GM18508 (cell line): ENCODE measurements around the gene TTC28.

Source experiments
- ATAC-seq: cut with Tn5 transposase; IDR thresholded peaks from one replicate; pipeline ENCODE4 v1.9.1; 2021; ENCODE audit warnings: moderate number of reproducible peaks; ENCODE audit not compliant: insufficient read depth, unreplicated experiment

Gene TTC28

GRCh38 chr22:28449041-28449440, 230.6 kb downstream of the TTC28 start:
- ATAC-seq: no peak

GRCh38 chr22:28448625-28449024, 231.0 kb downstream of the TTC28 start:
- no peak for ATAC-seq

GRCh38 chr22:28444659-28445058, 235.0 kb downstream of the TTC28 start:
- no peak for ATAC-seq

- no peak for ATAC-seq
These were observed 236.1 kb downstream of the TTC28 start for GRCh38 chr22:28443526-28443876.

GRCh38 chr22:28442711-28443525, 236.7 kb downstream of the TTC28 start:
- no peak for ATAC-seq

GRCh38 chr22:28442264-28442710, 237.4 kb downstream of the TTC28 start:
- ATAC-seq: no peak

GRCh38 chr22:28441720-28442263, 237.8 kb downstream of the TTC28 start:
- no peak for ATAC-seq

GRCh38 chr22:28440592-28441390, 238.8 kb downstream of the TTC28 start:
- ATAC-seq: no peak

GRCh38 chr22:28438183-28438768, 241.4 kb downstream of the TTC28 start:
- ATAC-seq: no peak

GRCh38 chr22:28435982-28436381, 243.7 kb downstream of the TTC28 start:
- ATAC-seq: no peak

GRCh38 chr22:28435140-28435768, 244.4 kb downstream of the TTC28 start:
- no peak for ATAC-seq

- ATAC-seq: no peak
These were observed 249.1 kb downstream of the TTC28 start for GRCh38 chr22:28430466-28431025.

GRCh38 chr22:28429711-28430110, 249.9 kb downstream of the TTC28 start:
- no peak for ATAC-seq

GRCh38 chr22:28428271-28428670, 251.4 kb downstream of the TTC28 start:
- ATAC-seq: no peak

- ATAC-seq: no peak
These were observed 253.1 kb downstream of the TTC28 start for GRCh38 chr22:28426346-28427132.

GRCh38 chr22:28425211-28425610, 254.4 kb downstream of the TTC28 start:
- no peak for ATAC-seq

GRCh38 chr22:28424427-28425080, 255.1 kb downstream of the TTC28 start:
- no peak for ATAC-seq

- no peak for ATAC-seq
These were observed 259.7 kb downstream of the TTC28 start for GRCh38 chr22:28419919-28420318.

GRCh38 chr22:28418008-28418407, 261.6 kb downstream of the TTC28 start:
- ATAC-seq: no peak
